ENCODE measurements around the gene KIF1B.
"Not testable (repeated sequence)": the region's sequence is repeated elsewhere in the genome, so short reads cannot be mapped to it uniquely, and the experiment has no call there.

DNA sequence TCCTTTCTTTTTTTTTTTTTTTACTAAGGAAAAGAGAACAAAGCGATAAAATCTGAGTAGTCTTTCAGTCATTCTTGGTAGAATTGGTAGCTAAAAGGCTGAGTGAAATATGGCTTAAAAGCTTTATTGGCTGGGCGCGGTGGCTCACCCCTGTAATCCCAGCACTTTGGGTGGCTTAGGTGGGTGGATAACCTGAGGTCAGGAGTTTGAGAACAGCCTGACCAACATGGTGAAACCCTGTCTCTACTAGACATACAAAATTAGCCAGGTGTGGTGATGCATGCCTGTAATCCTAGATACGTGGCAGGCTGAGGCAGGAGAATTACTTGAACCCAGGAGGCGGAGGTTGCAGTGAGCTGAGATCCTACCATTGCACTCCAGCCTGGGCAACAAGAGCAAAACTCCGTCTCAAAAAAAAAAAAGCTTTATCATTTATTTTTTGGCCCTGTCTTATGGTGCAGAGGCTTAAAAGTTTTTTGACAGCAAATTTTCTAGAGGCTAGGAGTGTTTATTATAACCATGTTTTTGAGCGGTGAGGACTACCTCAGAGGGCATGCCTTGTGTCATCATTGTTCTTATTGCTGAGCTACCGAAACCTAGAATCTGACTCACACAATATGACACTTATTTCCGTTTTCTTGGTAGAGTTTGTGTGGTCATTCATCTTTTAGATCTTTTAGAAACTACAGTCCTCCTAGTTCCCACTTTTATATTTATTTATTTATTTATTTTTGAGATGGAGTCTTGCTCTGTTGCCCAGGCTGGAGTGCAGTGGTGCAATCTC, 41.1 kb downstream of the KIF1B start:
- TF ChIP-seq, protein P1, sequence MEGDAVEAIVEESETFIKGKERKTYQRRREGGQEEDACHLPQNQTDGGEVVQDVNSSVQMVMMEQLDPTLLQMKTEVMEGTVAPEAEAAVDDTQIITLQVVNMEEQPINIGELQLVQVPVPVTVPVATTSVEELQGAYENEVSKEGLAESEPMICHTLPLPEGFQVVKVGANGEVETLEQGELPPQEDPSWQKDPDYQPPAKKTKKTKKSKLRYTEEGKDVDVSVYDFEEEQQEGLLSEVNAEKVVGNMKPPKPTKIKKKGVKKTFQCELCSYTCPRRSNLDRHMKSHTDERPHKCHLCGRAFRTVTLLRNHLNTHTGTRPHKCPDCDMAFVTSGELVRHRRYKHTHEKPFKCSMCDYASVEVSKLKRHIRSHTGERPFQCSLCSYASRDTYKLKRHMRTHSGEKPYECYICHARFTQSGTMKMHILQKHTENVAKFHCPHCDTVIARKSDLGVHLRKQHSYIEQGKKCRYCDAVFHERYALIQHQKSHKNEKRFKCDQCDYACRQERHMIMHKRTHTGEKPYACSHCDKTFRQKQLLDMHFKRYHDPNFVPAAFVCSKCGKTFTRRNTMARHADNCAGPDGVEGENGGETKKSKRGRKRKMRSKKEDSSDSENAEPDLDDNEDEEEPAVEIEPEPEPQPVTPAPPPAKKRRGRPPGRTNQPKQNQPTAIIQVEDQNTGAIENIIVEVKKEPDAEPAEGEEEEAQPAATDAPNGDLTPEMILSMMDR (IDR thresholded peaks at IDR 0.05; ENCODE audit: low read length): not testable (repeated sequence)
- not testable (repeated sequence) for TF ChIP-seq EZH2 (optimal IDR thresholded peaks at IDR 0.05; ENCODE audit: low read depth, low read length); EZH2phosphoT487 (IDR thresholded peaks at IDR 0.05; ENCODE audit: low read length)

Measured in MM.1S (cell line).